Ammon's horn (tissue), 1 donor: ENCODE measurements around the gene CMPK2.

Experiments used
- DNase-seq: peaks from one replicate; pipeline ENCODE4 v3.0.0-alpha.2; 2016; ENCODE audit warnings: low spot score

Gene CMPK2

GRCh38 chr2:6841537-6842287, 24.0 kb downstream of the CMPK2 start:
- DNase-seq = no peak

- no peak for DNase-seq
These were observed 26.9 kb downstream of the CMPK2 start for GRCh38 chr2:6838673-6839319.

GRCh38 chr2:6835467-6835866, 30.2 kb downstream of the CMPK2 start:
- no peak for DNase-seq

DNA sequence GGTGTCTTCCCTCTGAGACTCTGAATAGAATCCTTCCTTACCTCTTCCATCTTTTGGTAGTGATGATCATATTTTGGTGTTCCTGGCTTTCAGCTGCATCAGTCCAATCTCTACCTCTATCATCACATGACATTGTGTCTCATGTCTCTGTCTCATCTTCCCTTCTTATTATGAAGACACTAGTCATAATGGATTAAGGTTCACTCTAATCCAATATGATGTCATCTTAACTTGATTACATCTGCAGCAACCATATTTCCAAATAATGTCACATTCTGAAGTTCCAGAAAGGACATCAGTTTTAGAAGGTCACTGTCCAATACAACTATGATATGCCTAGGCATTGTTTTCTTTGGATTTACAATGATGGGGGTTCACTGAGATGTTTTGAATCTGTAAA, 31.5 kb downstream of the CMPK2 start:
- DNase-seq = no peak

GRCh38 chr2:6833300-6833604, 32.5 kb downstream of the CMPK2 start:
- DNase-seq = no peak

- DNase-seq = no peak
These were observed 33.0 kb downstream of the CMPK2 start for GRCh38 chr2:6832596-6833299.

GRCh38 chr2:6831229-6831628, 34.5 kb downstream of the CMPK2 start:
- DNase-seq = no peak

- DNase-seq = peak; percentile 71
These were observed 37.5 kb downstream of the CMPK2 start for GRCh38 chr2:6828299-6828584.

GRCh38 chr2:6827566-6828298, 38.0 kb downstream of the CMPK2 start:
- no peak for DNase-seq

GRCh38 chr2:6826081-6826913, 39.4 kb downstream of the CMPK2 start:
- no peak for DNase-seq

DNA sequence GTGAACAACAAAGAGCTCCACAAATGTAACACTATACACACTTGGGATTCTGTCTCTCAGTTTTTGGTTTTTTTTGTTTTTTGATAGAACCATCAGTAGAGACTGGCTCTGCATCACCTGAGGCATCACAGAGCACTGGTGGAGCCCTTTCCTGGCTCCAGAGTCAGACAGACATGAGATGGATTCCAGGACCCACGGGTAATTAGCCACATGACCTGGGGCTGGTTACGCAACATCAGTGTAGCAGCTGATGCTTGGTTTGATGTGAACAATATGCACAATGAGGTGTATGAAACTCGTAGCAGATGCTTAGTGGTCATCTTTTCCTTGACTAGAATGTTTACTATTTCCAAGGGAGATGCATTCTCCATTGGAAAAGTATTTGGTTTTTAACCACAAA, 40.7 kb downstream of the CMPK2 start:
- DNase-seq = no peak

- no peak for DNase-seq
These were observed 42.6 kb downstream of the CMPK2 start for GRCh38 chr2:6823111-6823510.

DNA sequence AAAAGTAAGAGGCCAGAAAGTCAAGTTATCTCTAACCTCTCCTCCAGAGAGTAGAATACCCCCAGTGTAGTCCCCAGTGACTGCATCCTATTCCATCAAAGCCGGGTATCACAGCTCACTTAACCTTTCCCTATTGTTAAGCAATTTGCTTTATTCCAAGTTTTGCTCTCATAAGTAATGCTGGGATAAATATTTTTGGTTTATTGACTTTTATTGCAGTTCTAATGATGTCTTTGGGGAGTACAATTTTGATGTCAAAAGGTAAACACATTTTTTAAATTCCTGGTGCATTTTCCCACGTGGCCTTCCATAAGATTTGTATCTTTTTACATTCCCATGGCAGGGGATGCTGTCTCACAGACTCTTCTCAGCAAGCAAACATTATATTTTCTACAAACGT, 43.3 kb downstream of the CMPK2 start:
- no peak for DNase-seq

DNA sequence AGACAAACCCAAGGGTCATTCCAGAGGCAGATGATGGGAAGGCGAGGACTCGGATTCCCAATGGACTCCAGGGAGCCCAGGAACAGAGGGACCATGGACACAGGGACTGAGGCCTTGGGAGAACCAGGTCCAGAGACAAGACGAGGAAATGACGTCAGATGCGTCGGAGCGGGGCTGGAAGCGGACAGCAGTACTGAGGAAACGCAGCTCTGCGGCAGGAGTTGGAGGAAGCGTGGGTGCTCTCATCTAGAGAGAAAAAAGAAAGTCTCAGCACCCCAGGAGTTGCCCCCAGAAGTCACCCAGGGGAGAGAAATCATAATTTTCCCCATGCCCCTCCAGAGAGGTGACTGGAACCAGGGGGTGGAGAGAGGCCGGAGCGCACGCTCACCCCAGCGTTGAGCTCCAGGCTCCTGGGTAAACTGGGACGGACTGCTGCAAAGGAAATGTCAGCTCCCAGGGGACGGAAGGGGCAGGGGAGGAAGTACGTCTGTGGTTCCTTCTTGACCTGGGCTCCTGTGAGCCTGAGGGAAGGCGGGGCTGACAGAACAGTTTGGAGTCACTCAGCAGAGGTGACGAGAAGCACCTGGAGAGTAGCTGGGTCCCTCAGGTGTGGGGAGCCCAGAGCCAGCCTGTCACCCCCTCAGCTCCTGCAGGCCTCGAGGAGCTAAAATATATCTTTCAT, 44.7 kb downstream of the CMPK2 start:
- DNase-seq = no peak

DNA sequence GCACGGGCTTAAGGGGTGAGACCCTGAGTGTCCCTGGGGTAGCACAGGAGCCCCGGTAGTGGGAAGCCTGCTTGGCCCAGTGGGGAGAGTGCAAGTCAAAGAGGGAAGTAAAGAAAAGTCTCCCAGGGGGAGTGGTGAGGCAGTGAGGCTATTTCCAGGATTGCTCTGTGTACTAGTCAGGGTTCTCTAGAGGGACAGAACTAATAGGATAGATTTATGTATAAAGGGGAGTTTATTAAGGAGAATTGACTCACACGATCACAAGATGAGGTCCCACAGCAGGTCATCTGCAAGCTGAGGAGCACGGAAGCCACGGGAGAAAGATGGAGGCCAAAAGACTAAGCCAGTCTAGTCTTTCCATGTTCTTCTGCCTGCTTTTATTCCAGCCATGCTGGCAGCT, 45.5 kb downstream of the CMPK2 start:
- DNase-seq = no peak

- no peak for DNase-seq
These were observed 46.0 kb downstream of the CMPK2 start for GRCh38 chr2:6819668-6820067.

GRCh38 chr2:6818012-6818411, 47.7 kb downstream of the CMPK2 start:
- DNase-seq = no peak

DNA sequence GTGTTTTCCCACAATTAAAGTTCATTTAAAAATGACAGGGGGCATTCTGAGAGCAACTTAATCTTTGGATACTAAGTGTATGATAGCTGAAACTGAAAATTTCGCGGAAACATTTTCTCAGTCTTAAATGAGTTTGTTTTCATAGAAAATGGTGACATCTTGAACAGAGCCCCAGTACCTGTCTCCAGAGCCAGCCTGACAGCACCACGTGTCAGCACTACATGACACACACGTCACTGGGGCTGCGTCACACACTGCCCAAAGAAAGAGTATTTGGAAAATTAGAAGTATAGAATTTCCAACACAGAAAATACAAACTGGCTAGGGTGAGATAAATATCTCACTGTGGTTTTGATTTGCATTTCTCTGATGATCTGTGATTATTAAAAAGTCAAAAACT, 50.8 kb downstream of the CMPK2 start:
- DNase-seq = no peak

DNA sequence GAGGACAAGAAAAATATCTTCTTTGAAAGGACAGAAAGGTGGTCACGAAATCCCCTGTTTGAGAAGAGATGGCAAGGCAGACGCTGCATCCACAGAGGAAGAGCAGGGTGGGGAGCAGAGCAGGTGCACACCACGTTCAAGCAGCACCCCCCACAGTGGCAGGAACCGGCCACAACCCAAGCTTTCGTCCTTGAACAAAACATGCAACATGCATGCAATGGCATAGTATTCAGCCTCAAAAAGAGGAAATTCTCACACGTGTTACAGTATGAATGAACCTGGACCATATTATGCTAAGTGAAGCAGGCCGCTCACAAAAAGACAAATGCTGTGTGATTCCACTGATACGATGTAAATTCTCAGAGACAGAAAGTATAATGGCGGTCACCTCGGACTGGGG, 51.4 kb downstream of the CMPK2 start:
- no peak for DNase-seq

GRCh38 chr2:6813573-6813972, 52.1 kb downstream of the CMPK2 start:
- no peak for DNase-seq

- DNase-seq = no peak
These were observed 52.7 kb downstream of the CMPK2 start for GRCh38 chr2:6812857-6813530.
